ENCODE measurements around the gene MAP2K6.

DNA sequence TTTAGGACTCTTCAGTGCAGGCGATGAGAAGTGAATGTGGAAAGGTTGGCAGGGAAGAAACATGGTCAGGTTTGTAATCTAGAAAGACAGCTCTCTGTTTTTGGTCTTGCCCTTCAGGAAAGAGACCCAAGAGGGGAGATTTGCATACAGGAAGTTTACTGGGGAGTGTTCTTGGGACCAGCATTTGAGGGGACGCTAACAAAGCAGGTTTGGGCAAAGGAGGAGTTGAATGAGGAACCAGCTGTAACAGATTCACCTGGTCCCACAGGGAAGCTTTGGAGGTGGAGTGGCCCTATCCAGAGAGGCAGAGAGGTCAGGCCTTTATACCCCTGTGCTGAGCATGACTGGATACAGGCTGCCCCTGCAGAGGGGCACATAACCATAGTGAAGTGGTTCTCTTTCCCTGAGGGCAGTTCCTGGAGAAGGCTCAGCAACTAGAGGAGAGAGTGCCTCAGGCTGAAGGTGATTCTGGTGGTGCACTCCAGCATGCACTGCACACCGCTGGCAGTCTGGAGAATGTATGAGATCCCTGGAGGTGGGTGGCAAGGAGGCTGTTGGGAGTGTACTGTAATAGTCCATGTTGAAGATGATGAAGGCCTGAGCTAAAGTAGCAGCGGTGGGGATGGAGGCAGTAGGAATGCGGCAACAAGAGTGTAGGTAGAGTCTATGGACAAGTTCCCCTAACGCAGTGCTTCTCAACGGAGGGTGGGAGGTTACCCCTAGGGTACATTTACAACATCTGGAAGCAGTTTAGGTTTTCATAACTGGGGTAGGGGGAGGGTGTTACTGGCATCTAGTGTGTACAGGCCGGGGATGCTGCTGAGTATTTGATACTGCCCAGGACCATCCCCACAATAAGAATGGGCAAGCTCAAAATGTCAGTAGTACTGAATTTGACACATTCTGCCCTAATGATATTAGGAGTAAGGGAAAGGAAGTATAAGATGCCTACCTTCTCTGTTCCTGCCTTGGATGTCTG is 37.2 kb downstream of the MAP2K6 start:
- TF ChIP-seq, protein P1, sequence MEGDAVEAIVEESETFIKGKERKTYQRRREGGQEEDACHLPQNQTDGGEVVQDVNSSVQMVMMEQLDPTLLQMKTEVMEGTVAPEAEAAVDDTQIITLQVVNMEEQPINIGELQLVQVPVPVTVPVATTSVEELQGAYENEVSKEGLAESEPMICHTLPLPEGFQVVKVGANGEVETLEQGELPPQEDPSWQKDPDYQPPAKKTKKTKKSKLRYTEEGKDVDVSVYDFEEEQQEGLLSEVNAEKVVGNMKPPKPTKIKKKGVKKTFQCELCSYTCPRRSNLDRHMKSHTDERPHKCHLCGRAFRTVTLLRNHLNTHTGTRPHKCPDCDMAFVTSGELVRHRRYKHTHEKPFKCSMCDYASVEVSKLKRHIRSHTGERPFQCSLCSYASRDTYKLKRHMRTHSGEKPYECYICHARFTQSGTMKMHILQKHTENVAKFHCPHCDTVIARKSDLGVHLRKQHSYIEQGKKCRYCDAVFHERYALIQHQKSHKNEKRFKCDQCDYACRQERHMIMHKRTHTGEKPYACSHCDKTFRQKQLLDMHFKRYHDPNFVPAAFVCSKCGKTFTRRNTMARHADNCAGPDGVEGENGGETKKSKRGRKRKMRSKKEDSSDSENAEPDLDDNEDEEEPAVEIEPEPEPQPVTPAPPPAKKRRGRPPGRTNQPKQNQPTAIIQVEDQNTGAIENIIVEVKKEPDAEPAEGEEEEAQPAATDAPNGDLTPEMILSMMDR (IDR thresholded peaks at IDR 0.05), result no peak
- TF ChIP-seq EZH2 (IDR thresholded peaks at IDR 0.05) (no peak), EZH2phosphoT487 (IDR thresholded peaks at IDR 0.05) (no peak)
